Inflammatory macrophage treated with lipopolysaccharide for 4 hours (primary cell): ENCODE measurements around the gene EBF3.

ENCODE experiments used
- DNase-seq: peaks from one replicate; pipeline ENCODE4 v3.0.0-alpha.2; 2020

The EBF3 gene

DNA sequence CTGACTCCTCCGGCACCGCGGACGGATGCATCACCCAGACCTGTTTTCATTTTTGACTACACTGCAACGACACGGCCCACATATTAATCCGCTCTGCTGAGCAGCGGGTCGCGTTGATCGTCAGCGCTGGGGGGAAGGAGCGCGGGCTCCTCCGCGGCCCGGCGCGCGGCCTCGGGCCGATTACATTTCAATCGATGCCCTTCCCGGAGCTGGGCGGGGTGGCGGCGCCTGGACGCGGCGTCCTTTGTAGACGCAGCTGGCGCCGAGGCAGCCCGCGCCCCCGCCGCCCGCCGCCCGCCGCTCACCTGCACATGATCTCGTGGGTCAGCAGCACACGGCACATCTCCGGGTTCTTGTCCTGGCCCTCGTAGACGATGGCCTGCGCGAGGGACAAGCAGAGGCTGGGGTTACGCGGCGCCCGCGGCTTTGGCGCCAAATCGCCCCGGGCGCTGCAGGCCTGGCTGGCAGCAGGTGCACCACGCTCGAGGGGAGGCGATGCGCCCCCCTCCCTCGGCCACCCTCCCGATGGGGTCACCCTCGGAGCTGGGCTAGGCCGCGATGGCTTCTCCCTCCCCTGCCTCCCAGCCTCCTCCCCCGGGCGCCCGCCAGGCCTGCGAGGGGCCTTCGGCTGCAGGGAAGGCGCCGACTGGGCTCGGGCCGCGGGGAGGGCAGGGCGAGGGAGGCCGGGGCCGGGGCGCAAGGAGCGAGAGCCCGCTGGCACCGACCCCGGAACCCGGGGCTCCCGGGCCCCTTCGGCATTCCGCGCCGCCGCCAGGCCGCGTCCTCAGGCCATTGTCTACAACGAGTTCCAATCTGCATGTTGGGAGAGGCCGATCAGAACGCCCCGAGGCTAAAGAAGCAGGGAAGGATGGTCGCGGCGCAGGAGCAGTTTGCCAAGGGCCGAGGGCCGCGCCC, 5.2 kb downstream of the EBF3 start:
- no peak for DNase-seq

DNA sequence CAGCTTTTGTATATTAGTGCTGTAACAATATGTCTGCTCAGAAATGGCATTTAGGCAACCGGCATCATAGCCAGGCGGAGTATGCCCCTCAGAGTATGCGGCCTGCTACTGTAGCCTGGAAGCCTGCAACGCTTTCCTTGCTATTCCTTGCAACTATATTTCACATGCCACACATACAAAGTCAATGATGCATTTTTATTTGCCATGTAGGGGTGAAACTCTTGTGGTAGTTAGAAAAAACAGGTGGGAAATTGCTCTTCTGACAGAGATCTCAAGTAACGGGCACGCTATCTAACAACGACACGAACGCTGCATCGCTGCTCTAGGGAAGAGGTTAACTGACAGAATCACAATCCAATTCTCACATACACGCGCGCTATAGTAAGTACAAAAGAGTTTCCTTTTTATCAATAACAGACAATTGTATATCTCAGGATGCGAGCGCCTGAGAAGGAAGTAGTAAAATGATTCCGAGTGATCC, 5.9 kb downstream of the EBF3 start:
- DNase-seq = no peak

DNA sequence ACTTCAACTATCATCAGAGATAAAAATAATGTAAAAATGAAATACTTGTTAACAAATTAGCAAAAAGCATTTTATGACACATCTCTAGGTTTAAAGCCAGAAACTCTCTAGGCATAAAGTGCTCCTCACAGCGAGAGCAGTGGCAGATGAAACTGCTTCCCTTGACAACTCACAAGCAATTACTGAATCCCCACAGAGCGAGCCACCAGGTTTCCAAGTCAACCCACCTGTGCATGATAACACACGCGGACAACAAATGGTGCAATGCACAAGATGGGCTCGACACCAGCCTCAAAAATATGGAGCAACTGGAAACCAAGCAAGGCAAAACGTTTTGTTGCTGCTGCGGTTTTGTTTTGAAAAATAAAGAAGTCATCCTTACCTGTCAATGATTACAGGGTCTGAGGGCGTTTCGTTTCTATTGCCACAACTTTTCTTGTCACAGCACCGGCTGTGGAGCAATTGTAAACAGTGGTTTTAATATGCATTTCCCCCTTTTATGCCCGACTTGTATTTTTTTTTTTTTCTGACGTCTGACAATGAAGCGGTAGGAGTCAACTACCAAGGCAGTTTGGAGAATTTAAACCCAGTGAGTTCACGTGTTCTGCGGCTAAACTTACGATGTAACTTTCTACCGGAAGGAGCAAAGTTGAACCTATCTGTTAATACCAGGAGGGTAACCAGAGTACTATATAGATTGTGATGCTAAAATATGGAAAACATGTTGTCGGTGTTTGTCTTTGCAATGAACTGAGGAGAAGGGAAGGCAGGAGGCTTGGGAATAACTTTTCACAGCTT, 7.0 kb downstream of the EBF3 start:
- DNase-seq = no peak

DNA sequence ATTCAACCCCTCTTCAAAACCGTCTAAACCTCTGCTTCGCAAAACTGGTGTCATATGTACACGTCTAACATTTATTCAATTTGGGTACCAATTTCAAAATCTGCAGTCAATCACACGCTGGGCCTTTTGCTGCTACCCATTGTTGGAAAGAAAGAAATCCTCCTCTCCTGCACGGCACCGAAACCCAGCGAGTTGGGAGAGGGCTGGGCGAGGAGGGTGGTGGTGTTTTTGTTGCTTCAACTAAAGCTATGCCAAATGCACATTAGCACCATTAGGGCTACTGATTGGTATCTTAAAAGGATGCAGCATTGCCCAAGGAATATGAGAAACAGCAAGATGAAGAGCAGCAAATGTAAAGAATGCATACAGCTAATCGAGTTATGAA, 7.8 kb downstream of the EBF3 start:
- DNase-seq = no peak

DNA sequence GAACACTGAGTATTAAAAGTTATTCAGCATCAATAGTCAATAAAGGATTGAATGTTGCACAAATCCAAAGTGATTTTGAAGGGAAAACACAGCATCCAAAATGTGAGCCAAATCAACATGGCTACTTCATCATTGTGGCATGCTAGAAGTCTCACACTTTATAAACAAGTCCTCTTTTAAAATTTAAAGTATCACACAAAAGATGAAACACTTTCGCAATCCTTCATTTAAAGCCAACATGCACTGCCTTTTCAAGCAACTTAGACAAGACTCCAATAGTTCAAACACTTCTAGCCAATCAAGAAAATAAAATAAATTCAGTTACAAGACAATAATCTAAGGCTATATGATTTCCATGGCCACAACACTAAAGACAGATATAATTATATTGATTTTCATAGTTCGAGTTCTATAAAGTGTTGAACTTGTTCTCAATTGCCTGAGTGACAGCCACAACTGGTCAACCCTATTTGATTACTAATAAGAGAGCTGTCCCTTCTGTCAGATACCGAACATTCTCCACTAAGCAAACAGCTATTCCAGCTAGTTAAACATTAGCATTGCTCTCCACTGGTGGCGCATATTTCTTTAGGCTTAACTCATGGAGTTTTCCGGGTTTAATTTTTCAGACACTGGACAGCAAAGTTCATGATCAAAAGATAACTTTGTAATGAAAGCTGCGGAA, 8.3 kb downstream of the EBF3 start:
- no peak for DNase-seq

DNA sequence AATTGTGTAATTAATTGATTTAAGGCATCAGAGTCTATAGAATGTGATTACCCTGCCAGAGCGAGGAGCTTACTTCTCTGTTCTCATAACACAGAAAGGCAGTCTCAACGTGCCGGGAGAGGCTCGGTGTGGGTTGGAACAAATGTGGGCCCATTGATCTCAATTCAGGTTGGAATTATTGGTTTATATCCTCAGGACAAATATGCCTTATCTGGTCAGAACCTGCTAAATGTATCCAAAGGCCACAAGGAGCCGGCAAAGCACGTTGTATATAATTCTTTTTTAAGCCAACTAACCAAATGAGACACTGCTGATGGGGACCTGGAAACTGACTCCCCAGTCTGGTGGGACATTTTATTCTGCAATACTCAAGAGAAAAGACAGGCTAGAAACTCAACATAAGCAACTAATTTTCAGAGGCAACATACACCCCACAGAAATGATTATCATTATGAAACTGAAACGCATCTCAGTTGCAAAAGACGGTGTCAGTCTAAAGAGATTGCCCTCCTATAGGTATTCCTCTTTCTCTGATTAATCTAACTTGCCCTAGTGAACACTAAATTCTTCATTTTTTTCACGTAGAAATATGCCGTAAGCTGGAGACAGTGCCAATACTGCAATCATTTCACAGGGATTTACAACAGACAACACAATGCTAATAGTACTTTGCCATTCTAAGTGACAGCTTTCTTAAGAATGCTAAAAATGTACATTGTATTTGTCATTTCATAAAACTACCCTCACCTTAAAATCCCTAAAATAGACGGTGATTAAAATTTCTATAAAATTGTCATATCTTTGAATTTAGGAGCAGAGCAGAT, 9.4 kb downstream of the EBF3 start:
- no peak for DNase-seq

DNA sequence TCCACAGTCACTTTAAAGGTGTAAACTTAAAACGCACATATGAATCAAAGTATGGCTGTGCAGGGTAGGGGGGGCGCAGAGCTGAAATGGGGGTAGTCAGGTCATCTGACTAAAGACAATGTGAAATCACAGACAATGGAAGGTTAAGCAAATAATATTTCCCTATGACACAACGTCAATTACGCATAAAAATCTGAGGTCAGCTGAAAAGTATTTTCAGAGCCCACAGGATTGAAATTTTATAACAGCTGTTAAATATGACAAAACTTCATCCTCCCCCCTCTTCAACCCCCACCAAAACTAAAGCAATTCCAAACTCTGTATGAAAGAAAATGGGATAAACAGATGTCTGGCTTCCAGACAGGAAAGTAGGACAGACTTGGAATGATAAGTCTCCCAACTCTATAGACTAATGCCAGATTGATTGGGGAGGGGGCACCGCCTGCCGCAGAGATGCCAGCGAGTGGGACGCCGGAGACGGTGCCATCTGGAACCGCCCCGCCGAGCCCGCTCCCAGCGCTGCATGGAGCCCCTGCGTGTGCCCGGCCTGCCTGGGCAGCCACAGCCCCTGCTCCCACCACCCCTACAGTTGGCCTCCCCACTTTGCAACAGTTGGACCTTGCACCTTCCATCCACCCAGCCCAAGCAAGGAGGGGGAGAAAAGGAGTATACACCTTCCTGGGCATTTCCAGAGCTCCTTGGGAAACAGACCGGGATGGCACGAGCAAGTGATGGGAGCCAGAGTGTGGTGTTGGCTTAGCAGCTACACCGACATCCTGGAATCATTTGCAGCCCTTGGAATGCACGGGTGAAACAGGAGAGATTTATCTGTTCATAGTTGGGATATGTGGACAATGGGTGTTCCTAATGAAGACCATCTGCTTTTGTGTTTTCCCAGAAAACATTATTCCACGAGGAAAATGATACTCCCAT, 10.7 kb downstream of the EBF3 start:
- no peak for DNase-seq

DNA sequence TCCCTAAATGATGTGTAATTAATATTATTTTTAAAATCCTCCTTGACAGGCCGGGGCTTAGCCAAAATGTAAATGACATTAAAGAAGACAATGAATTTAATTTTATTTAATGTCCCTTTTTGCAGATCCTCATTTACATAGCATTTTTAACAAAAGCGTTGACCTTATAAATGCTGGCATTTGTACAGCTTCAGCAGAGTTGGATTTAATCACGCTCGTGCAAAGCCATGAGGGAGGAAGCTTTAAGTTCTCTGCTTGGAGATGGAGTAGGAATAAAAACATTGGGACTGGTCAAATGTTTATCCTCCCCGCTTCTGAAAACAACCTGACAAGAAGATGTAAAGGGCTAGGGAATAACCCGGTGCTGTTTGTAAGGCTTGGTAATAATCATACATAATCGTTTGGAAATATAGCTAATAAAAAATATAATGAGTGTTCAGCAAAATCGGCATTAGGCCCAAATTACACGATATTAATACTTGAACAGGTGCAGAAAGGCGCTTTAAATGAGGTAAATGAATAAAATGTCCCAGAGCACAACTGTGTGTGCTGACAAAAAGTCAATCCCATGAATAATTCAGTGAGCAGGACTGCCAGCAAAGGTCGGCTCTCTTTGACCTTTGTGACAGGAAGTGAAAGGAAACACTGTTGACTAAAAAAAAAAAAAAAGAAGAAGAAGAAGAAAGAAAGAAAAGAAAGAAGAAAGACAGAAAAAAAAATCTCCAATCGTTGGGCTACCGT, 11.5 kb downstream of the EBF3 start:
- DNase-seq = no peak

DNA sequence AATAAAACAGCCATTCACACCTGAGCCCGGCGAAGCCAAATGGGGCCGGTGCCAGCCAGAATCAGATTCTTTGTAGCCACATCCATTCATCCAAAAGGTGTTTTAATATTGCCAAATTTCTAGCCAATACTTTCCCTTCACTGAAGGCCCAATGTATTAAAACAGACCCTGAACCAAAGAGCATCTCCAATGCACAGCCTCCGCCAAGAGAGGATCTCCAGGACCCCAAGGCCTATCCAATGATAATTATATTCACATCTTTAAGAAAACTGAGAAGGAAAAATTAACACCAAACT, 12.2 kb downstream of the EBF3 start:
- DNase-seq = no peak

DNA sequence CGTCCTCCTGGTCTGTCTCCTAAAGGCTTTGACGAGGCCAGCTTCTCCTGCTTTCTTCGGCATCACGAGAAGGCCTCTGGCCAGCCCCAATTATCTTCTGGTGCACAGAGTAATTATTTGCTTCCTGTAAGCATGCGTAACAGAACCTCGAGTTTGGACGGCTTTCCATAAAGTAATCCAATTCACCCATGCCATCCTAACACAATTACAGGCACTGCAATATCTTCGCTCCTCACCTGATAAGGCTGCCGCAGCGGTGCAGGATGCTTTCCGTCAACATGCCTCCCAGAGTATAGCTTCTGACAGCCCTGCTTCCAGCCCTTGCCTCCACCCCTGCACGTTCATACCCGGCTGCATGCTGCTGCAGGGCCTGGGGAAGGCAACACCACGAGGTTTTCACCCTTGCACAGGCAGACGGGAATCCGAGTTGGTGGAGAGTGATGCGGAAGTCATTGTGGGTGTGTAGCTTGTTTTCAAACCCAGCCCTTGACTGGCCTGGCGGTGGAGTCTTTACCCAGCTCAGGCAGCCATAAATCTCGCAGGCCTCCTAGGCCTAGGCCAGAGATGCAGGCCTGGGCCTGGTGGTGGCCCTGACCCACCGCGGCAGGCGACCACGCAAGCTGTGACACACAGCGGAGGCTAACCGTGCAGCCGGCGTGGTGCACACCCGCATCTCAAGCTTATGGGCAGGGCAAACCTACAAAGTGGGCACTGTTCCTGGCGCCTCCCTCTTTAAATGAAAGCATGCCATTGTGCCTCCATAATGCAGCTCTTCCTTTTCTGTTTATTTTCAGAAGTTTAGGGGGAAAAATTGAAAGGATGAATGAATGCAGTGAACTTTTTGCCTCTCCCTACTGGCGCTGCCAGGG, 12.7 kb downstream of the EBF3 start:
- no peak for DNase-seq

DNA sequence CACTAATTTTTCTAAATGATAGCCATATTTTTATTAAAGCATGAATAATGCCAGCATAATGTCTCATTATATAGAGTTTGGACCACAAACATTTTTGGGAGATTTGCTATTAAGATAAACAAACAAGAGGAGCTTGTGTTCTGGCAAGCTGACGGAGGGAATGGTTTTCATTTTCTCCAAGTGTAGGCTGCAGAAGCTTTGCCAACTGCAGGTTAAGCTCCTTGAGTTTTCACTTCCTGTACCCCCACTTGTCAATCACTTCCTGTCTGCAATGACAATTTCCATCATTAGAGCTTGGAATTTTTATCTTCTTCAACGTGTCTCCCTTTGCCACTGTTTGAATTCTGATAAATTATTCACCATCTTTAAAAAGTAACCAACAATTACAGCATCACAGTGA, 13.4 kb downstream of the EBF3 start:
- DNase-seq = no peak

DNA sequence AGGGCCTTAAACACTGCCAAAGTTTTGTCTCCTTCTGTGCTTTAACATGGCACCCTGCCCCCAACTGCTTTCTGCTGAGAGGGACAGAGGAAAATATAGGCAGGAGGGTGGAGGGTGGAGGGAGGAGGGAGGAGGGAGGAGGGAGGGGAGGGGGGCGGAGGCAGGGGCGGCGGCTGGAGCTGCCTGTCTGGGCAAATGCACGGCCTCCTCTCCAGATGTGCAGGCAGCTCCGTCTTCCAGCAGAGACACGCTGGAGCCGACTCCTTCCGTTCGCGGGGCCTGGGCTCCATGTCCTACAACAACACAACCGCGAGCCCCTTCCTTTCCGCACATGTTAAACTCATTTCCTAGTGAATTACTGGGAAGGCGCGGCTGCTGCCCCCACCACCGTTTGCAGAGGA, 14.2 kb downstream of the EBF3 start:
- DNase-seq = no peak

DNA sequence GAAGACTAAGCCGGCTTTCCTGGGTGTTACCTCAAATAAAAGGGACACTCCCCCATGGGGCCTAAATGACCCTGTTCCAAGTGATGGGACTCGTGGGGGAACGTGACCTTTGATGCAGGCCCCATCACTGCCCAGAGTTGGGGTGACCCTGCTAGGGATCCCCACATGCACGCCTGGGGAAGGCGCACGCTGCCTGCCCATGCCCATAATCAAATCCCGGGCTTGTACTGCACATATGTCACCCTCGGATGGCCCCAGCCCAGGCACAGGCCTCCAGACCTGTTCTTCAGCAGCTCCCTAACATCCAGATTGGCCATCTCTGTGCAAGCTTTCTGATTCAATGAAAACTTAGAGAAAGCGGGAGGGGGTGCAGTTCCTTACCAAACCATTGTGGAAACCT, 14.7 kb downstream of the EBF3 start:
- no peak for DNase-seq

DNA sequence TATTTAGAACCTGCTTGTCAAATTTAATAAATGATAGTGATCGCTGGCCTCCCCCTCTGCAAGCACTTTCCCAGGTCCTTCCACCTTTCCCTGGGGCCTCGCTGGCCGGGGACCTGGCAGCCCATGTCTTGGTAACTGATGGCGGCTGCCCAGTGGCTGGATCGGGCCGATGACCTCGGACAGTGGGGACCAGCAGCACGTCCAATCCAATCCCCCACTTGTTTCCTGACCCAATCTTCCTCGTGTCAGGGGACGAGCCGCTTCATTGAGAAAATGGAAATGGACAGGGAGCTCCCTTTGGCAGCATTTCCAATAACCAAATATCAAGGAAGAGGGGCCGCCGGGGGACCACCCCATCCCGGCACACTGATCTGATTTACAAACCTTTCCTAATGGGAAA, 17.2 kb downstream of the EBF3 start:
- no peak for DNase-seq

DNA sequence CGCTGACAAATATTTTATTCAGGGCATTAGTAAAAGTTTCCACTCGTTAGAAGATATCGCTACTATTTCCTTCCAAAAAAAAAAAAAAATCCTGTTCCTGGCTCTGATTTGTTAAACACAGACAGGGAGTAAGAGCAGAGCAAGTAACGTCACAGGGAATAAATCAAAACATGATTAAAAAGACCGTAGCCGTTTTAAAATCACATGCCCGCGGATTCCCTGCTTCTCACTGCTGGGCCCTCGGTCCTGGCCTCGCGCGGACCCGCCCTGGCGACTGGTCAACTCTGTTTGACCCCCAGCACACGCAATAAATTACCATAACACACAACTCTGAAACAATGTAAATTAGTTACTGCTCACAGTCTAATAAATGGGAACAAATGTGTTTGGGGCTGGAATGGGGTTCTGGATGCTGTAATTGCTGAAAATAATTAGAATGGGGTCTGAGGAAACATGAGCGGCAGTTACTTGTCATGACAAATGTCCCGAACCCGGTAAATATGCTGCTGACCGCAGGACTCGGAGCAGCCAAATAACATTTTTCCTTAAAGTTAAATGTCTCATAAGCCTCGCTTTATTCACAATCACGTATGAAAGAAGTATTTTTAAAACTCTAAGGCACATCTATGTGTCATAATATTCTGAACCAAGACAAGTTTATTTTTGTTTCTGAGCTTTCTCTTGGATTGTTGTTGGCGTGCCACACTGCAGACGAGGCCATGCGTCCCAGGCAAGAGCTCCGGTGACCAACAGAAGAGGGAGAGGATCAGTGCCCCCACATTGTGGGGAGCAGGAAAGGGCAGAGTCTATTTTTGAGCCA, 17.9 kb downstream of the EBF3 start:
- no peak for DNase-seq

DNA sequence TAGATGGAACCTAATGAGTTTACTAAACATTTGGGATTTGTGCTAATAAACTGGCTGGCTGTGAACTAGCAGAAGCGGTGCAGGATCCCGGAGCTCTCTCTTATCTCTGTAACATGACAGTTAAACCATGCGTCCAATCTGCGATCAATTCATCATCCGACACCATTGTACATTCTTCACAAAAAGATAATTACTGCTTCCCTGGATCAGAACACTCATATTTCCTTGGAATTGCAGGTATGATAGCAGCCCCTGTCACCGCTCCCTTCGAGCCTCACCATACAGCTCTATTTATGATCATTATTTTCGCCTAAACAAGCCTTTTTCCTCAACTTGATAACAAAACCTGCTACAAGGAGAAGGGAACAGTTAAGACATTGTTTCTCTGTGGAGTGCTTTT, 18.5 kb downstream of the EBF3 start:
- DNase-seq = no peak

DNA sequence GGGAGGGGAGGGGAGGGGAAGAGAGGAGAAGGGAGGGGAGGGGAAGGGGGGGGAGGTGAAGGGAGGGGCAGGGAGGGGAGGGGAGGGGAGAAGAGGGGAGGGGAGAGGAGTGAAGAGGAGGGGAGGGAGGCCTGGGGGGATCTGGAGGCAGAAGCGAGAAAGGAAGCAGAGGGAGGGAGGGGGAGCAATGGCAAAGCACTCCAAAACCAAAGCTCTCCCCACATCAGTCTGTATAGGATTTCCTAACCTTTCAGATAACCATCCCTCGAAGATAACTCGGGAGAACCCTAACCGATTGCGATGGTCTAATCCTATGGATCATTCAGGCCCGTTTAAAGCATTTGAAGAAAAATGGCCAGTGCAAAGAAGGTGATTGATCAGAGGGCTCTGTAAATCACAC, 19.0 kb downstream of the EBF3 start:
- no peak for DNase-seq

DNA sequence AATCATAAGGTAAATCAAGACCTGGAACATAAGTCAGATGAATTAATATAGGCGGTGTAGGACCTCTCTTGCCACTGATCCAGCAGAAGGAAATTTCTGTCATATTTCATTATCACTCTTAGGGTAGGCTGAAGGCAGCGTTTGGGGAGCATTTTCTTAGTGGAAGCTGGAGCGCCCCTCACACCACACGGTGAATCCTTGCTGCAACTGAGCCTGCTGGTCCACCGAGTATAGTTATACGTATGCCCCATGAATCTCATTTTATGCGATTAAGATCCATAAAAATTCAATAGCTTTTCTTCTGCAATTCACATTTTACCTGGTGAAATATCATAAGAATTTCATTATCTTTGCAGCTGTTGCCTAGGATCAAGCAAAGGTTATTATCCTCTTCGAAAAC, 19.6 kb downstream of the EBF3 start:
- DNase-seq = no peak
